Glutamatergic neuron (in vitro differentiated cells): ENCODE measurements around the gene CREBRF. TPM values are rescaled to one million over a fixed set of nuclear protein-coding genes. Genes with fewer than 3 reads are reported as not detected.

Experiments
- DNase-seq: peaks from one replicate; pipeline ENCODE4 v3.0.0; 2022
- H3K27ac Mint-ChIP-seq: one replicate; pipeline ENCODE4 v1.8.0; 2020; ENCODE audit warnings: mild to moderate bottlenecking, mixed read lengths, inconsistent platforms; ENCODE audit not compliant: unreplicated experiment
- H3K27me3 Mint-ChIP-seq: one replicate; pipeline ENCODE4 v1.8.0; 2020; ENCODE audit warnings: mild to moderate bottlenecking, moderate library complexity, mixed read lengths, inconsistent platforms; ENCODE audit not compliant: unreplicated experiment
- H3K36me3 Mint-ChIP-seq: one replicate; pipeline ENCODE4 v1.8.0; 2020; ENCODE audit warnings: mild to moderate bottlenecking, mixed read lengths, inconsistent platforms; ENCODE audit not compliant: unreplicated experiment
- H3K4me1 Mint-ChIP-seq: one replicate; pipeline ENCODE4 v1.8.0; 2020; ENCODE audit warnings: mild to moderate bottlenecking, low read depth, mixed read lengths, inconsistent platforms; ENCODE audit not compliant: unreplicated experiment
- H3K4me3 Mint-ChIP-seq: one replicate; pipeline ENCODE4 v1.8.0; 2020; ENCODE audit warnings: mild to moderate bottlenecking, mixed read lengths, inconsistent platforms; ENCODE audit not compliant: unreplicated experiment
- H3K9me3 Mint-ChIP-seq: one replicate; pipeline ENCODE4 v1.8.0; 2020; ENCODE audit warnings: mild to moderate bottlenecking, moderate library complexity, mixed read lengths, inconsistent platforms; ENCODE audit not compliant: unreplicated experiment
- CTCF ChIP-seq: fragments of 200-600 bp; sonication (generic); IDR thresholded peaks from one replicate; pipeline ENCODE4 v1.5.0; 2021; ENCODE audit not compliant: partially characterized antibody, unreplicated experiment
- total RNA-seq: library from RNA; stranded (reverse); fragmentation: NEBNext Ultra II Directional; extraction: Animal tissue kit (Norgen Biotek cat#: 25700); gene quantifications from one replicate; pipeline ENCODE4 v1.2.1, GENCODE V29; 2021; ENCODE audit not compliant: unreplicated experiment

Gene CREBRF
- total RNA-seq, 1 donor from 2014 or later, result 16.6 TPM

- H3K4me3 Mint-ChIP-seq, result no peak overlapping the region
- peaks cover 11% of the 10 kb centered on the region for H3K36me3 Mint-ChIP-seq
- TF ChIP-seq CTCF, result no peak
- H3K27me3 Mint-ChIP-seq, result peaks cover 2% of the 10 kb centered on the region
- H3K9me3 Mint-ChIP-seq, result no peaks in the 10 kb centered on the region
- peaks cover 20% of the 10 kb centered on the region for H3K4me1 Mint-ChIP-seq
- DNase-seq, result no peak
- H3K27ac Mint-ChIP-seq, result no peak overlapping the region
Observed at GRCh38 chr5:173018358-173018757, 37.8 kb upstream of the CREBRF start.

GRCh38 chr5:173020154-173020581, 36.0 kb upstream of the CREBRF start:
- TF ChIP-seq CTCF, result no peak
- H3K36me3 Mint-ChIP-seq, result peaks cover 11% of the 10 kb centered on the region

GRCh38 chr5:173020643-173021042, 35.5 kb upstream of the CREBRF start:
- Mint-ChIP-seq H3K9me3 (no peaks in the 10 kb centered on the region), H3K36me3 (peaks cover 11% of the 10 kb centered on the region), H3K27ac (peak overlapping the region; percentile 68), H3K4me3 (peak overlapping the region; percentile 42), H3K4me1 (peaks cover 22% of the 10 kb centered on the region), H3K27me3 (no peaks in the 10 kb centered on the region)
- no peak for DNase-seq
- TF ChIP-seq CTCF, result no peak

More at GRCh38 chr5:173020154-173020581, 36.0 kb upstream of the CREBRF start:
- Mint-ChIP-seq H3K9me3 (no peaks in the 10 kb centered on the region), H3K4me1 (peaks cover 22% of the 10 kb centered on the region), H3K27ac (peak overlapping the region; percentile 46), H3K27me3 (no peaks in the 10 kb centered on the region), H3K4me3 (no peak overlapping the region)
- DNase-seq, result no peak

- H3K4me1 Mint-ChIP-seq, result peaks cover 2% of the 10 kb centered on the region
- no peak for TF ChIP-seq CTCF
- H3K27ac Mint-ChIP-seq, result no peak overlapping the region
- no peak overlapping the region for H3K4me3 Mint-ChIP-seq
- H3K36me3 Mint-ChIP-seq, result no peaks in the 10 kb centered on the region
- no peaks in the 10 kb centered on the region for H3K9me3 Mint-ChIP-seq
- H3K27me3 Mint-ChIP-seq, result no peaks in the 10 kb centered on the region
- no peak for DNase-seq
Observed at GRCh38 chr5:173025651-173026050, 30.5 kb upstream of the CREBRF start.

GRCh38 chr5:173027905-173028304, 28.2 kb upstream of the CREBRF start:
- TF ChIP-seq CTCF, result no peak
- H3K27me3 Mint-ChIP-seq, result no peaks in the 10 kb centered on the region
- DNase-seq, result no peak
- H3K36me3 Mint-ChIP-seq, result no peaks in the 10 kb centered on the region
- no peak overlapping the region for H3K27ac Mint-ChIP-seq
- no peak overlapping the region for H3K4me3 Mint-ChIP-seq
- H3K4me1 Mint-ChIP-seq, result peaks cover 2% of the 10 kb centered on the region
- H3K9me3 Mint-ChIP-seq, result no peaks in the 10 kb centered on the region
